HCT116 (cell line): ENCODE measurements around the gene NCKAP5. TPM values are rescaled to one million over a fixed set of nuclear protein-coding genes. Genes with fewer than 3 reads are reported as not detected.

Source experiments
- ATAC-seq: fragments of 200-7000 bp; cut with Tn5 transposase; 2 replicates; pipeline ENCODE4 v1.9.1; 2020; ENCODE audit warnings: mild to moderate bottlenecking, moderate library complexity
- BruUV-seq: library from RNA; stranded (reverse); fragments of 400-500 nt; replicated peaks from 2 replicates; lab custom pipeline; 2021; lab: Mats Ljungman, UMichigan
- CTCF ChIA-PET: fragments of 300-600 bp; sonication (Branson Sonifier 250); formaldehyde crosslinking; loops from one replicate; lab custom pipeline; 2021; ENCODE audit warnings: antibody characterized with exemption; lab: Charles Lee
- POLR2A ChIA-PET: fragments of 300-600, 350-600 bp; sonication (Branson Sonifier 250); formaldehyde crosslinking; loops from one replicate; lab custom pipeline; 2021; ENCODE audit warnings: antibody characterized with exemption; lab: Charles Lee
- RAD21 ChIA-PET, 2 experiments: fragments of 300-600 bp; sonication (Branson Sonifier 250); formaldehyde crosslinking; loops; one replicate each; lab custom pipeline; 2023; ENCODE audit warnings: low total read pairs in 2 of 2; ENCODE audit not compliant: uncharacterized antibody in 2 of 2, unreplicated experiment in 2 of 2, low non-redundant PET in 1 of 2; lab: Charles Lee
- DNase-seq: peaks from one replicate; pipeline ENCODE4 v3.0.0-alpha.2; 2010; ENCODE audit warnings: low read depth, low spot score
- H2AFZ ChIP-seq: fragments of 200-600 bp; shearing (Covaris generic), sonication (generic); 2 replicates; pipeline ENCODE4 v1.6.1; 2017; ENCODE audit warnings: low read depth, mixed run types, mixed read lengths, antibody characterized with exemption, low read length; ENCODE audit not compliant: poor library complexity, severe bottlenecking
- H3K27ac ChIP-seq: 2 replicates; pipeline ENCODE4 v1.5.1; 2012; ENCODE audit warnings: low read depth, low read length
- H3K27me3 ChIP-seq: fragments of 200-600 bp; sonication (generic); 2 replicates; pipeline ENCODE4 v1.6.1; 2016; ENCODE audit warnings: mixed run types, low read length, mixed read lengths; ENCODE audit not compliant: insufficient read depth
- H3K36me3 ChIP-seq, 2 experiments: fragments of 200-500 bp in 1 of 2; fragments of 200-600 bp in 1 of 2; sonication (Bioruptor generic) in 1 of 2; sonication (generic) in 1 of 2; 2 replicates each; pipeline versions ENCODE4 v1.5.1 to v1.6.1; 2014 to 2016; ENCODE audit warnings: low read length in 2 of 2, inconsistent platforms in 1 of 2, mixed read lengths in 1 of 2, mixed run types in 1 of 2; ENCODE audit not compliant: insufficient read depth in 2 of 2, control insufficient read depth in 1 of 2
- H3K4me1 ChIP-seq, 2 experiments: fragments of 200-600 bp in 1 of 2; sonication (generic) in 1 of 2; 2 replicates each; pipeline versions ENCODE4 v1.5.1 to v1.6.1; 2012 to 2017; ENCODE audit warnings: low read length in 2 of 2, inconsistent platforms in 1 of 2, mild to moderate bottlenecking in 1 of 2, mixed read lengths in 1 of 2, mixed run types in 1 of 2, moderate library complexity in 1 of 2; ENCODE audit not compliant: insufficient read depth in 2 of 2, control insufficient read depth in 1 of 2
- H3K4me2 ChIP-seq: fragments of 200-600 bp; sonication (generic); 2 replicates; pipeline ENCODE4 v1.6.1; 2017; ENCODE audit warnings: mixed run types, low read length, mixed read lengths
- H3K4me3 ChIP-seq, 2 experiments: fragments of 200-600 bp in 1 of 2; sonication (generic) in 1 of 2; replicated peaks in 1 of 2; 2 replicates each; pipeline ENCODE4 v1.5.1; 2011 to 2016; ENCODE audit warnings: low read length in 2 of 2, control low read depth in 1 of 2, low read depth in 1 of 2, mild to moderate bottlenecking in 1 of 2, mixed read lengths in 1 of 2, mixed run types in 1 of 2
- H3K79me2 ChIP-seq: fragments of 200-600 bp; sonication (generic); 2 replicates; pipeline ENCODE4 v1.6.1; 2017; ENCODE audit warnings: mild to moderate bottlenecking, mixed run types, low read length, moderate library complexity, mixed read lengths; ENCODE audit not compliant: insufficient read depth
- H3K9ac ChIP-seq: fragments of 200-600 bp; sonication (generic); 2 replicates; pipeline ENCODE4 v1.6.1; 2016; ENCODE audit warnings: low read length, mixed read lengths
- H3K9me2 ChIP-seq: fragments of 200-600 bp; sonication (generic), shearing (Covaris generic); 2 replicates; pipeline ENCODE4 v1.6.1; 2017; ENCODE audit warnings: mixed run types, mild to moderate bottlenecking, moderate library complexity; ENCODE audit not compliant: insufficient read depth
- H3K9me3 ChIP-seq, 2 experiments: fragments of 200-500 bp in 1 of 2; fragments of 200-600 bp in 1 of 2; sonication (Bioruptor generic) in 1 of 2; sonication (generic) in 1 of 2; 2 replicates each; pipeline ENCODE4 v1.6.1; 2014 to 2017; ENCODE audit warnings: low read length in 2 of 2, mixed read lengths in 2 of 2, inconsistent platforms in 1 of 2, low read depth in 1 of 2, mild to moderate bottlenecking in 1 of 2, mixed run types in 1 of 2, moderate library complexity in 1 of 2; ENCODE audit not compliant: control insufficient read depth in 1 of 2, insufficient read depth in 1 of 2
- H4K20me1 ChIP-seq: fragments of 200-600 bp; sonication (generic), shearing (Covaris generic); 2 replicates; pipeline ENCODE4 v1.6.1; 2017; ENCODE audit warnings: mixed run types, mild to moderate bottlenecking, moderate library complexity; ENCODE audit not compliant: insufficient read depth
- CBX3 ChIP-seq: IDR thresholded peaks from 2 replicates; pipeline ENCODE4 v1.6.1; 2012; ENCODE audit warnings: low read depth
- CTCF ChIP-seq, 3 experiments: fragments of 200-600 bp in 1 of 3; sonication (generic) in 1 of 3; IDR thresholded peaks in 2 of 3; conservative IDR thresholded peaks in 1 of 3; 2 replicates each; pipeline ENCODE4 v1.5.1; 2012 to 2017; ENCODE audit warnings: low read depth in 2 of 3, low read length in 2 of 3, antibody characterized with exemption in 1 of 3, borderline replicate concordance in 1 of 3, control low read depth in 1 of 3, mild to moderate bottlenecking in 1 of 3, mixed read lengths in 1 of 3, mixed run types in 1 of 3, moderate library complexity in 1 of 3; ENCODE audit not compliant: insufficient read depth in 1 of 3
- EGR1 ChIP-seq: IDR thresholded peaks from 2 replicates; pipeline ENCODE4 v1.6.1; 2012; ENCODE audit warnings: low read depth
- EZH2 ChIP-seq: fragments of 200-600 bp; sonication (generic); IDR thresholded peaks from 2 replicates; pipeline ENCODE4 v1.6.1; 2017; ENCODE audit warnings: antibody characterized with exemption, mixed run types
- POLR2AphosphoS5 ChIP-seq: IDR thresholded peaks from 2 replicates; pipeline ENCODE4 v1.6.1; 2011; ENCODE audit warnings: mild to moderate bottlenecking, low read depth, low read length, moderate library complexity
- REST ChIP-seq: IDR thresholded peaks from 2 replicates; pipeline ENCODE4 v1.6.1; 2012; ENCODE audit warnings: low read depth
- SIN3A ChIP-seq: IDR thresholded peaks from 2 replicates; pipeline ENCODE4 v1.6.1; 2012; ENCODE audit warnings: low read depth
- SP1 ChIP-seq: IDR thresholded peaks from 2 replicates; pipeline ENCODE4 v1.6.1; 2012; ENCODE audit warnings: low read depth
- SRF ChIP-seq: IDR thresholded peaks from 2 replicates; pipeline ENCODE4 v1.6.1; 2012; ENCODE audit warnings: low read depth
- TCF7L2 ChIP-seq: IDR thresholded peaks from 2 replicates; pipeline ENCODE4 v1.7.0; 2011; ENCODE audit warnings: borderline replicate concordance, inconsistent platforms; ENCODE audit not compliant: insufficient read depth, insufficient read length; ENCODE audit errors: extremely low read depth
- YY1 ChIP-seq: IDR thresholded peaks from 2 replicates; pipeline ENCODE4 v1.6.1; 2011; ENCODE audit warnings: low read length, low read depth, moderate library complexity, mild to moderate bottlenecking; ENCODE audit not compliant: insufficient replicate concordance; ENCODE audit errors: extremely low read depth
- ZFX ChIP-seq: fragments of 450-650 bp; IDR thresholded peaks from 2 replicates; pipeline ENCODE4 v1.6.1; 2017
- ZNF274 ChIP-seq: fragments of 200-500 bp; sonication (Bioruptor generic); IDR thresholded peaks from 2 replicates; pipeline ENCODE4 v1.6.1; 2014; ENCODE audit warnings: mild to moderate bottlenecking, low read depth, low read length, inconsistent platforms
- intact Hi-C: fragments of 100-400 bp; cut with micrococcal nuclease; formaldehyde crosslinking; loops from 2 replicates; pipeline ENCODE4 v1.10.0; 2022
- total RNA-seq: library from RNA; stranded (reverse); gene quantifications from one replicate; pipeline ENCODE4 v1.2.1, GENCODE V29; 2021; ENCODE audit not compliant: unreplicated experiment
- TF ChIP-seq, protein P1 (sequence below): IDR thresholded peaks from 2 replicates; pipeline ENCODE4 v1.6.1; 2012

The NCKAP5 gene
- total RNA-seq, 1 experiment from 2014 or later = 0.30 TPM

DNA sequence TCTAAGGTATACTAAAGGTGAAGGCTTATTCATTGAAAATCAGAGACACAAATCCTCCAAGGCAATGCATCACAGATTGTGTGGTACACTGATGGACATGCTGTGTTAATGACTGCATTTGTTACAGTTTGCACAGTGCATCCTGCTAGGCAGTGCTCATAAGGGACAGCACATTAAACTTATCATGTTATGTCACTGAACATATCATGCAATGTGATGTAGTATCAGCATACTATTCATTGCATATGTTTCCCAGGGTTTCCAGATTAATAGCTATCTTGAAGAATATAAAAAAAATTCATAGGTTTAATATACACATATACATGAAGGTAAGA lies 225.3 kb downstream of the NCKAP5 start:
- ATAC-seq (no peak), DNase-seq (no peak)
- BruUV-seq = no TSS peak
- RAD21 ChIA-PET = no interaction called here
- intact Hi-C loops = no loop called here
- H3K79me2 ChIP-seq = no peaks in the 10 kb centered on the region
- no peak overlapping the region for H3K27ac ChIP-seq
- TF ChIP-seq TCF7L2 (no peak), YY1 (no peak), EGR1 (no peak)
- no peaks in the 10 kb centered on the region for H3K36me3 ChIP-seq
- no peaks in the 10 kb centered on the region for H3K4me1 ChIP-seq
- no peak overlapping the region for H3K4me3 ChIP-seq
- H3K9ac ChIP-seq = no peak overlapping the region
- POLR2A ChIA-PET = no interaction called here
- H3K9me3 ChIP-seq = no peaks in the 10 kb centered on the region
- no peaks in the 10 kb centered on the region for H3K27me3 ChIP-seq
- H2AFZ ChIP-seq = no peak overlapping the region
- no peaks in the 10 kb centered on the region for H3K9me2 ChIP-seq
- CTCF ChIA-PET = no interaction called here
- H4K20me1 ChIP-seq = no peaks in the 10 kb centered on the region
- H3K4me2 ChIP-seq = no peak overlapping the region

- Histone ChIP-seq H3K36me3 (no peaks in the 10 kb centered on the region), H3K27me3 (no peaks in the 10 kb centered on the region), H3K9me2 (no peaks in the 10 kb centered on the region), H3K79me2 (no peaks in the 10 kb centered on the region), H3K4me3 (no peak overlapping the region), H3K9me3 (no peaks in the 10 kb centered on the region), H3K9ac (no peak overlapping the region), H3K27ac (no peak overlapping the region), H2AFZ (no peak overlapping the region), H3K4me1 (no peaks in the 10 kb centered on the region), H4K20me1 (no peaks in the 10 kb centered on the region), H3K4me2 (no peak overlapping the region)
- no peak for DNase-seq
- intact Hi-C loops = no loop called here
- no peak for ATAC-seq
- ChIA-PET RAD21 (no interaction called here), POLR2A (no interaction called here), CTCF (no interaction called here)
- no TSS peak for BruUV-seq
- TF ChIP-seq EZH2 (no peak), ZNF274 (no peak), ZFX (no peak), REST (no peak), SRF (no peak), SP1 (no peak), CTCF (IDR thresholded peaks at IDR 0.05 in 2 of 3, conservative IDR thresholded peaks at IDR 0.05 in 1 of 3; ENCODE audit: borderline replicate concordance in 1 of 3, insufficient read depth in 1 of 3, low read depth in 2 of 3, low read length in 2 of 3) (no peak), CBX3 (no peak), POLR2AphosphoS5 (no peak), YY1 (no peak), EGR1 (no peak), TCF7L2 (no peak), SIN3A (no peak)
- TF ChIP-seq, protein P1, sequence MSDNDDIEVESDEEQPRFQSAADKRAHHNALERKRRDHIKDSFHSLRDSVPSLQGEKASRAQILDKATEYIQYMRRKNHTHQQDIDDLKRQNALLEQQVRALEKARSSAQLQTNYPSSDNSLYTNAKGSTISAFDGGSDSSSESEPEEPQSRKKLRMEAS = no peak
Measured at GRCh38 chr2:133342286-133343017, 225.8 kb downstream of the NCKAP5 start.
